GM12878 (cell line): ENCODE data around the gene CNNM2. TPM values are rescaled to one million over a fixed set of nuclear protein-coding genes. Genes with fewer than 3 reads are reported as not detected.

Source experiments
- ATAC-seq: fragments of 200-7000 bp; cut with Tn5 transposase; 3 replicates; pipeline ENCODE4 v1.9.1; 2020; ENCODE audit warnings: mild to moderate bottlenecking, moderate library complexity
- BruUV-seq: library from RNA; stranded (reverse); fragments of 400-500 nt; replicated peaks from 2 replicates; lab custom pipeline; 2021; lab: Mats Ljungman, UMichigan
- CTCF ChIA-PET: fragments of 300-600 bp; sonication (Branson Sonifier 250); formaldehyde crosslinking; extraction: SDS; loops from one replicate; lab custom pipeline; 2021; ENCODE audit warnings: inconsistent platforms; lab: Yijun Ruan, JAX
- POLR2A ChIA-PET: fragments of 350-600 bp; formaldehyde crosslinking; extraction: SDS; loops from one replicate; lab custom pipeline; 2021; ENCODE audit warnings: inconsistent platforms; lab: Charles Lee
- RAD21 ChIA-PET: fragments of 300-600 bp; sonication (Branson Sonifier 250); formaldehyde crosslinking; loops from one replicate; lab custom pipeline; 2023; ENCODE audit warnings: antibody characterized with exemption; ENCODE audit not compliant: unreplicated experiment; lab: Charles Lee
- SMC1A ChIA-PET: fragments of 300-600 bp; sonication (Branson Sonifier 250); formaldehyde crosslinking; loops from one replicate; lab custom pipeline; 2023; ENCODE audit not compliant: unreplicated experiment, uncharacterized antibody; lab: Charles Lee
- DNase-seq: peaks from one replicate; pipeline ENCODE4 v3.0.0-alpha.2; 2011; ENCODE audit warnings: low read depth, low spot score
- FAIRE-seq: peaks from 3 replicates; lab custom pipeline; 2011; peaks lifted over from hg19 to GRCh38; lab: Jason Lieb, UNC
- H2AFZ ChIP-seq: 2 replicates; pipeline ENCODE4 v1.6.0; 2011; ENCODE audit warnings: low read depth, low read length, control low read depth; ENCODE audit not compliant: control insufficient read depth
- H3K27ac ChIP-seq: 2 replicates; pipeline ENCODE4 v1.5.1; 2011; ENCODE audit warnings: control low read depth; ENCODE audit not compliant: control insufficient read depth, insufficient read depth
- H3K27me3 ChIP-seq, 2 experiments: replicated peaks in 1 of 2; 2 replicates each; pipeline versions ENCODE4 v1.6.0 to v1.6.1; 2011; ENCODE audit warnings: low read length in 1 of 2; ENCODE audit not compliant: control insufficient read depth in 2 of 2, insufficient read depth in 2 of 2
- H3K36me3 ChIP-seq, 2 experiments: 2 replicates each; pipeline ENCODE4 v1.5.1; 2011; ENCODE audit warnings: low read length in 1 of 2; ENCODE audit not compliant: control insufficient read depth in 2 of 2, insufficient read depth in 2 of 2
- H3K4me1 ChIP-seq: 2 replicates; pipeline ENCODE4 v1.6.1; 2011; ENCODE audit warnings: mild to moderate bottlenecking, low read length, moderate library complexity, mixed read lengths; ENCODE audit not compliant: control insufficient read depth, insufficient read depth
- H3K4me2 ChIP-seq: 2 replicates; pipeline ENCODE4 v1.6.0; 2011; ENCODE audit warnings: control low read depth; ENCODE audit not compliant: control insufficient read depth, insufficient read depth
- H3K4me3 ChIP-seq: fragments of 200-600 bp; sonication (generic); 2 replicates; pipeline ENCODE4 v1.5.1; 2016
- H3K79me2 ChIP-seq: 2 replicates; pipeline ENCODE4 v1.6.0; 2011; ENCODE audit warnings: low read length; ENCODE audit not compliant: control insufficient read depth, insufficient read depth
- H3K9ac ChIP-seq: 2 replicates; pipeline ENCODE4 v1.8.0; 2011; ENCODE audit warnings: low read length, control low read depth, mixed read lengths; ENCODE audit not compliant: control insufficient read depth, insufficient read depth
- H3K9me3 ChIP-seq: replicated peaks from 3 replicates; pipeline ENCODE4 v1.5.1; 2011; ENCODE audit warnings: mild to moderate bottlenecking, low read length; ENCODE audit not compliant: control insufficient read depth, insufficient read depth
- H4K20me1 ChIP-seq: 2 replicates; pipeline ENCODE4 v1.6.0; 2011; ENCODE audit not compliant: control insufficient read depth, insufficient read depth
- BACH1 ChIP-seq: fragments of 450-650 bp; IDR thresholded peaks from 2 replicates; pipeline ENCODE4 v1.6.1; 2017; ENCODE audit warnings: mild to moderate bottlenecking, borderline replicate concordance
- BCLAF1 ChIP-seq: fragments of 450-650 bp; IDR thresholded peaks from 2 replicates; pipeline ENCODE4 v1.6.1; 2017; ENCODE audit warnings: antibody characterized with exemption, mild to moderate bottlenecking, moderate library complexity
- CEBPB ChIP-seq, 2 experiments: fragments of 150-350 bp in 1 of 2; IDR thresholded peaks; 2 replicates each; pipeline ENCODE4 v1.6.1; 2012 to 2014; ENCODE audit warnings: low read depth in 2 of 2, low read length in 2 of 2, borderline replicate concordance in 1 of 2, inconsistent platforms in 1 of 2
- HDAC2 ChIP-seq: fragments of 200-600 bp; sonication (generic); IDR thresholded peaks from 2 replicates; pipeline ENCODE4 v1.6.1; 2017
- JUNB ChIP-seq: IDR thresholded peaks from 2 replicates; pipeline ENCODE4 v1.6.1; 2016; ENCODE audit warnings: antibody characterized with exemption, mild to moderate bottlenecking
- LARP7 ChIP-seq: fragments of 450-650 bp; IDR thresholded peaks from 2 replicates; pipeline ENCODE4 v1.6.1; 2017; ENCODE audit warnings: mild to moderate bottlenecking
- MAX ChIP-seq: IDR thresholded peaks from 2 replicates; pipeline ENCODE4 v1.6.1; 2012; ENCODE audit warnings: low read depth, low read length, improper control_type of control experiment
- NR2C2 ChIP-seq: IDR thresholded peaks from 2 replicates; pipeline ENCODE4 v1.6.1; 2011; ENCODE audit warnings: borderline replicate concordance, low read depth; ENCODE audit not compliant: control insufficient read depth, insufficient read length
- YY1 ChIP-seq: IDR thresholded peaks from 2 replicates; pipeline ENCODE4 v1.6.1; 2011; ENCODE audit warnings: low read depth, mild to moderate bottlenecking, low read length
- ZNF384 ChIP-seq: IDR thresholded peaks from 2 replicates; pipeline ENCODE4 v1.6.1; 2012; ENCODE audit warnings: low read depth, mild to moderate bottlenecking, low read length, improper control_type of control experiment, borderline replicate concordance
- ZNF687 ChIP-seq: fragments of 450-650 bp; IDR thresholded peaks from 2 replicates; pipeline ENCODE4 v1.6.1; 2017; ENCODE audit warnings: mild to moderate bottlenecking, moderate library complexity
- WGBS: methylation state at CpG from one replicate; pipeline ENCODE4 v1.1.6; 2016; ENCODE audit warnings: low lambda C conversion rate; ENCODE audit not compliant: insufficient replicate concordance, insufficient coverage; ENCODE audit errors: missing lambda C conversion rate; 5-methylcytosine and 5-hydroxymethylcytosine counted together
- in situ Hi-C: fragments of 300-500 bp; cut with MboI; formaldehyde crosslinking; loops from 9 replicates; pipeline ENCODE4 v1.14.3; 2018; ENCODE audit warnings: mixed read lengths
- intact Hi-C: fragments of 100-400 bp; cut with micrococcal nuclease; formaldehyde crosslinking; loops from one replicate; pipeline ENCODE4 v1.14.2; 2022; ENCODE audit not compliant: unreplicated experiment
- polyA plus RNA-seq, 11 experiments: library from polyadenylated mRNA; depleted of rRNA in 4 of 11; unstranded in 6 of 11; stranded (reverse) in 5 of 11; fragments of >200 nt; fragmentation: Nextera tagmentation in 4 of 11; fragmentation: Illumina TruSeq in 1 of 11; extraction: Ambion mirVana in 4 of 11; extraction: Trizol in 1 of 11; gene quantifications; 1 replicate in 1 of 11; 2 replicates in 10 of 11; pipeline versions ENCODE4 v1.2.1 to v1.2.3, GENCODE V29; 2011 to 2016; ENCODE audit warnings: inconsistent platforms in 2 of 11, missing spikeins in 2 of 11, low read depth in 1 of 11
- total RNA-seq, 4 experiments: library from RNA; depleted of rRNA in 3 of 4; stranded (reverse); fragments of >200 nt in 3 of 4; fragmentation: Illumina TruSeq in 1 of 4; extraction: Trizol in 1 of 4; gene quantifications; 2 replicates each; pipeline versions ENCODE4 v1.2.1 to v1.2.3, GENCODE V29; 2013 to 2021

Gene CNNM2
- total and polyA plus RNA-seq, 10 of the 15 experiments (the other 5 are each of a cell fraction or from before 2014, with no cell fraction given) = 0.18 to 7.3 (median 2.5) TPM

GRCh38 chr10:103044942-103045489 lies 126.9 kb downstream of the CNNM2 start:
- FAIRE-seq = no peak
- H3K4me1 ChIP-seq = no peaks in the 10 kb centered on the region
- 90% methylated on average over 8 of the region's 8 CpGs for WGBS
- intact Hi-C loops (no loop called here), in situ Hi-C loops (no loop called here)
- ATAC-seq = no peak
- no peaks in the 10 kb centered on the region for H3K27me3 ChIP-seq
- H3K4me2 ChIP-seq = no peak overlapping the region
- no TSS peak for BruUV-seq
- DNase-seq = no peak
- ChIA-PET CTCF (interaction anchor here (0.9 to 1.4 kb wide), 3 partner anchors 9 to 205 kb away, joined by 3 to 7 read pairs (median 4); no protein-coding TSS in a partner anchor), SMC1A (interaction anchor here (0.7 to 1.1 kb wide), 2 partner anchors 22 to 351 kb away, joined by 3 read pairs; no protein-coding TSS in a partner anchor), RAD21 (no interaction called here), POLR2A (no interaction called here)
- H3K9me3 ChIP-seq = no peaks in the 10 kb centered on the region
- no peak overlapping the region for H2AFZ ChIP-seq
- no peaks in the 10 kb centered on the region for H3K79me2 ChIP-seq
- no peak overlapping the region for H3K4me3 ChIP-seq
- no peak overlapping the region for H3K27ac ChIP-seq
- TF ChIP-seq JUNB = no peak
- no peak for TF ChIP-seq MAX
- TF ChIP-seq BACH1 = no peak
- TF ChIP-seq BCLAF1 = no peak
- no peak for TF ChIP-seq CEBPB (IDR thresholded peaks at IDR 0.05; ENCODE audit: borderline replicate concordance in 1 of 2, low read depth in 2 of 2, low read length in 2 of 2)
- TF ChIP-seq ZNF384 = no peak
- no peak for TF ChIP-seq LARP7
- TF ChIP-seq HDAC2 = no peak
- no peak for TF ChIP-seq YY1
- no peak for TF ChIP-seq NR2C2
- TF ChIP-seq ZNF687 = no peak
- no peak overlapping the region for H3K9ac ChIP-seq
- no peaks in the 10 kb centered on the region for H4K20me1 ChIP-seq
- H3K36me3 ChIP-seq = no peaks in the 10 kb centered on the region
